Activated CD4-positive, CD25-positive, alpha-beta regulatory T cell treated with anti-CD3 and anti-CD28 coated beads, Interleukin-2, amount 50 U/mL, for 24 hours (primary cell): ENCODE results near the gene DCAF15.

ENCODE experiments used
- ATAC-seq, 2 donors: fragments of 150-1000 bp; cut with Tn5 transposase; one replicate each; pipeline ENCODE4 v1.10.0; 2021; ENCODE audit warnings: mild to moderate bottlenecking in 1 of 2, moderate library complexity in 1 of 2

The DCAF15 gene

GRCh38 chr19:13930402-13930801 is 21.9 kb upstream of the DCAF15 start:
- no peak for ATAC-seq

- ATAC-seq, result no peak
Measured at GRCh38 chr19:13931391-13932148, 20.7 kb upstream of the DCAF15 start.

GRCh38 chr19:13932149-13932637 is 20.1 kb upstream of the DCAF15 start:
- no peak for ATAC-seq

- ATAC-seq, result no peak
Measured at GRCh38 chr19:13932911-13933393, 19.4 kb upstream of the DCAF15 start.

GRCh38 chr19:13934785-13935109 is 17.6 kb upstream of the DCAF15 start:
- ATAC-seq, result no peak

GRCh38 chr19:13935765-13936510 is 16.4 kb upstream of the DCAF15 start:
- ATAC-seq, result no peak

GRCh38 chr19:13937479-13938300 is 14.6 kb upstream of the DCAF15 start:
- no peak for ATAC-seq

GRCh38 chr19:13938301-13939064 is 13.8 kb upstream of the DCAF15 start, which contains the start of gene PODNL1:
Gene PODNL1 (minus strand): TSS chr19:13938417. CDS start chr19:13938181, 236 bp downstream.
- ATAC-seq, result no peak

- no peak for ATAC-seq
Measured at GRCh38 chr19:13942023-13942684, 10.2 kb upstream of the DCAF15 start.

- ATAC-seq, result no peak
Measured at GRCh38 chr19:13946414-13946813, 5.9 kb upstream of the DCAF15 start.

- no peak for ATAC-seq
Measured at GRCh38 chr19:13951043-13951442, 1.3 kb upstream of the DCAF15 start.

GRCh38 chr19:13951799-13952153 is 533 bp upstream of the DCAF15 start:
- peak; percentile 2 for ATAC-seq

- ATAC-seq, result no peak
Measured at GRCh38 chr19:13952931-13953531, 722 bp downstream of the DCAF15 start.

GRCh38 chr19:13954185-13954584 is 1.9 kb downstream of the DCAF15 start:
- no peak for ATAC-seq

GRCh38 chr19:13955662-13956364 is 3.5 kb downstream of the DCAF15 start:
- no peak for ATAC-seq

- no peak for ATAC-seq
Measured at GRCh38 chr19:13956365-13956744, 4.0 kb downstream of the DCAF15 start.

- no peak for ATAC-seq
Measured at GRCh38 chr19:13957051-13957450, 4.7 kb downstream of the DCAF15 start.

- ATAC-seq, result no peak
Measured at GRCh38 chr19:13958043-13958442, 5.7 kb downstream of the DCAF15 start.

- ATAC-seq, result no peak
Measured at GRCh38 chr19:13959141-13959961, 7.0 kb downstream of the DCAF15 start.
